ENCODE results near the gene SIGMAR1.

The SIGMAR1 gene

DNA sequence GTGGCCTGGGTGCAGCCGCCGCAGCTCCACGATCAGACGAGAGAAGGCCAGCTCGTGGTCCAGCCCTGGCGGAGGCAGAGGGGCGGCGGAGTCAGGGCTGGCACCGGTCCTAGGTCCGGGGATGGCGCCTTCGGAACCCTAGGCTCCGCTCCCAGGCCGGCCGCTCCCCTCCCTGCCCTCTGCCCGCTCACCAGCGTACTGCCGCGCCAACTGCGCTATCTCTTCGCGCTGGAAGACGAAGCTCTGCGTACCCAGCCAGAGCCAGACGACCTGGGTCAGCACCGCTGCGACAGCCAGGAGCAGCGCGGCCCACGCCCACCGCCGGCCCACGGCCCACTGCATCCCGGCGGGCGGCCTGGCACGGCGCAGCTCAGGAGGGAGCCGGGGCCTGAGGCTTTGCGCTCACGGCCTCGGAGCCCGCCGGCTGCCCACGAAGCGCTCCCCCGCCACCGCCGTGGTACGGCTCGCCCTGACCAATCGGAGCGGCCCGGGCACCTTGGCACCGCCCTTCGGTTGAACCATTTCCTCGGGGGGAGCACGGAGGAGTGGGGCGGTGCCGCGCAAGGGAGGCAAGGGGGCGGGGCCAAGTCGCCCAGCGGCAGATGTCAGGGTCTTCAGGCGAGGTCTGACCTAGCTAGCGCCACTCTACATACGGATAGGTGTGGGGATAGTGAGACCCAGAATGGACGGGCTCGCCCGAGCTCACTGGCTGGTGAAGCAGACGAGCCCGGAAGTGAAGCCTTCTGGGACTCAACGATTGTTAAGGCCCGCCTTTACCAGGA lies at the start of gene SIGMAR1:
Gene SIGMAR1 (minus strand): TSS at position 432 of the 782 bp plus-strand sequence. CDS start 90 bp downstream, at position 342.
- DNase-seq: peak; percentile 76

DNA sequence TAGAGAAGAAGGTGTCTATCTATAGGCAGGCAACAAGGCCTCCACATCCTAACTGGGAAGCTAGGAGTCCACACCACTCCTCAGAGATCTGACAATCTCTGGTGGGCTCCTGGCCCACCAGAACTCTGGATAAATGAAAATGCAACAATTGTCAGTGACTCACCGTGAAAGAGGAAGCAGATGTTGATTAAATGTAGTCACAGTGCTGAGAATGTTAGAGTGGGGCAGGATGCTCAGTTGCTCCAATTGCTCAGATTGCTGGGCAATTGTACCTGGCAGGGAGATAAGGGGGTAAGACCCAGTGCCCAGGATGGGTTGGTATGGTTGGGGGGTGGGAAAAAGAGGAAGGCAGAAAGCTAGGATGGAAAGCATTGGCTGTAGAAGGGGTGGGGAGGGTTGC lies 49.1 kb upstream of the SIGMAR1 start:
- DNase-seq: no peak

DNA sequence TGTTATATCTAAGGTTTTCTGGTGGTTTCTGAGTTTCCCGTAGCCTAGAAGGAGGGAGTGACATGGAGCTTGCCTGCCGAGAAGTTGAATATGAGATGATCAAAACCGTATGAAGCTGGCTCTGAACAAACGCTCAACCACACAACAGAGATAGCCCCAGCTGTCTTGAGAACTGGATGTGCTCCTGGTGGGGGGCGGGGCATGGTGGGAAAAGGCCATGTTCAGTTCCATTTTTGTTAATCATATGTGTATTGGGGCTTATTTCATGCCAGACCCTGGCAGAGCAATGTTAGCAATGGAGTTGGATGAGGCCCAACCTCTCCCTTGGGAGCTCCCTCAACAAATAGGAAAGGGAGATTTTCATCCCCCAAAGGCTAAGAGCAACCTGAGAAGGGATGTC lies 48.6 kb upstream of the SIGMAR1 start:
- no peak for DNase-seq

DNA sequence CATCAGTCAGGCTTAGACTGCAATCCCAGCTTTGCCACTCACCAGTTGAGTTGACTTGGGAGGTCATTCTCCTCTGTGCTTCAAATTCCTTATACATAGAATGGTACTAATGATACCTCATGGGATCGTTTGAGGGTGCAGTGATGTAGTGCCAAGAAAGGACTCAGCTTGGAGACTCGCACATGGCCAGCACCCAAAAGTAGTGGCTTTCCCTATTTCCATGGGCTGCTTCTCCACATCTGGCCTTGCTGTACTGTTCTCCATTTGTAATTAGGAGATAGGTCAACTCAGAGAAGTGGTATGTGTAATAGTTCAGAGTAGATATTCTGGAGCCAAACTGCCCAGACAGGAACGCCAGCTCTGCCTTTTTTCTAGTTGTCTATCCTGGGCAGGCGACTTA lies 48.0 kb upstream of the SIGMAR1 start:
- no peak for DNase-seq

DNA sequence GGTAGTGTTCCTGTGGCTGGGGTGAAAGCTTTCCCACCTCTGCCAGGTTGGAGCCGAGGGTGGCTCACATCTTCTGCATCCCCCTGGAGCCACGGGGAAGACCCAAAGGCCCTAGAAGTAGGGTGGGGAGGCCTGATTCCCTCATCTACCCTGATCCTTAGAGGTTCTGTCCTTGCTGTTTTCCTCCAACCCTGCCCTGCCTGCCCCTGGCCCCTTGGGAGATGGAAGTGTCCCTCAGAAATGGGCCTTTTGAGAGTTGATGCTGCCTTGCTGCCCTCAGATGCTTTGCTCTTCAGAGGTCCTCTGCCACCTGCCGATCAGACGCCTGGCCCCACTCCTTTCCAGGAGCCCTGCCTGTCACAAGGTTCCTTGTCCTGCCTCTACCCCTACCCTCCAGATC lies 47.2 kb upstream of the SIGMAR1 start:
- DNase-seq: no peak

DNA sequence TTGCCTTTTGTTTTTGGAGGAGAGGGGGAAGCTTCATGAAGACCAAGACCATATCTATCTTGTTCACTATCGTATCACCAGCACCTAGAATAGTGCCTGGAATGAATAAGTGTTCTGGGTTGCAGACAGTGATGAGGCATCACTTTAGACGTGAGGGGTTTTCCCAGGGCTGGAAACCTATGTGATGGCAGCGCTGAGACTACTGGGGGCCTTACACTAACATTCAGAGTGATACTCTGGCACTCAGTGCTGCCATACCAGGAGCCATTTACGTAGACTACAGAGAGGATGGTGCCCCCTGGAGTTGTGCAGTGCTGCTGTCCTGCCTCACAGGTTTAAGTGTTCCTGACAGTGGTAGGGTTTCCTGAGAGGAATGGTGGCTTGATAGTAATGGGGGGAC lies 46.6 kb upstream of the SIGMAR1 start:
- DNase-seq: no peak

DNA sequence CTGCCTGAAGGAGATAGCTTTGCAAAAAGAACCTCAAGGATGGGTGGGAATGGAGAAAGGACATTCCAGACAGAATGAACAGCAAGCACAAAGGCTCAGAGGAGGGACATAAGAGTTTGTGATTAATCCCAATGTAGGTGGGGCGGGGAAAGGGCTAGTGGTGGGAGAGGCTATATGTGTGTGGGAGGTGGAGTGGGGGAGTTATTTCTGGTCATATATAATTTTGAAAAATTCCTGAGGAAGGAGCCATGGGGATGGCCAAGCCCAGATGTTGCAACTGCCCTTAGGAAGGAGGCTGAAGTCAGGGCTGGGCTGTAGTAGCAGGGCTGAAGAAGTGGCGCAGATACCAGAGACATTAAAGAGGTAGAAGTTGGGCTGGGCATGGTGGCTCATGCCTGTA lies 38.3 kb upstream of the SIGMAR1 start:
- no peak for DNase-seq

DNA sequence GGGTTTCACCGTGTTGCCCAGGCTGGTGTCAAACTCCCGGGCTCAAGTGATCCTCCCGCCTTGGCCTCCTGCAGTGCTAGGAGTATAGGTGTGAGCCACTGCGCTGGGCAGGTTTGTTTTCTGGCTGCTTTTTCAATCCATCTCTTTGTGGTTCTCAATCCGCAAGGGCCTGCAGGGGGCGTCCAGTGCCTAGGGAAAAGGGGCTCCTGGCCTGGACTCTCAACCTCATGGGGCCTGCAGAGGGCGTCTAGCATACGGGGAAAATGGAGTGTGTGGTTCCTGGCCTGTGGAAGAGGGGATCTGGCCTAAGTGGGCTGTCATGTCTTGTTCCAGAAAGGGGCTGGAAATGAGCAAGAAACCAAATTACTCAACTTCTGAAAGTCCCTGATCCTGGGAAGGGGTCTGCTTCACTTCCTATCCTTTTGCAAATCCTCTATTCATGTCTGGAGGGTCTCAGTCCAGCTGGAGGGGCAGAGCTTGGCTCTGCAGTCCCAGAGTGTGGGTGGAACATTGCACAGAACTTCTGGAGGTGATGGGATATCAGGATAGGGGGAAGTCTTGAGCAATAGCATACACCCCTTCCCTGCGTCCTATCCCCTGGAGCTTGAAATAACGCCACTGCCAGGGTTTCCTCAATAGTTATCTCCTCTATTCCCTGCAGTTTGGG lies 37.6 kb upstream of the SIGMAR1 start:
- DNase-seq: peak; percentile 21

DNA sequence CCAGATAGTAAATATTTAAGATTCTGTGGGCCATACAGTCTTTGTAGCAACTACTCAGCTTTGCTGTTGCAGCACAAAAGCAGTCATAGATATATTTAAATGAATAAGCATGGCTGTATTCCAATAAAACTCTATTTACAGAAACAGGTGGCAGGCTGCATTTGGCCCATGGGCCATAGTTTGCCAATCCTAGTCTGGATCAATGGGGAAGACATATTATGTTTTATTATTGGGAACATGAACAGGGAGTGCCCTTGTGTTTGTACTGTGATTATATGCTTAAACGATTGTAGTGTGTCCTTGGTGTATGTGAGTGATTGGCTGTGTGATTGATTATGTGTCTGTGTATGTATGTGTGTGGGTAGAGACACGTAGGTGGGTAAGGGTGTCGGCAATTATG lies 36.9 kb upstream of the SIGMAR1 start:
- DNase-seq: no peak

DNA sequence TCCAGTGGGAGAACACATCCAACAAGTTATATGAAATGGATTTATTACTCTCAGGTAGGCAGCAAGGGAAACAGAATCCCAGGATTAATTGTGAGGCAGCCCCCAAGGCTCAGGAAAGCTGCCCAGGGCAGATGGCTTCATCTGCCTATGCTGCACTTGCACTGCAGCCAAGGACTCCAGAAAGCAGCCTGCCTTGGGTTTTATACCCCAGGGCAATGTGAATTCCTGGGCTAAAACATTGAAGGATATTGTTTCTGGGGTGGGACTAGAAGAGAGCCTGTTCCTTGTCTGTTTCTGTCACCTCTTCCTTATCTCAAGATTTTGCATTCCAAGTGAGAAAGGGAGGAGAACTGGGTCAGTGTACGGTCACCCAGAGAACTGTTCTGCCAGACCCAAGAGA lies 33.7 kb upstream of the SIGMAR1 start:
- DNase-seq: no peak

DNA sequence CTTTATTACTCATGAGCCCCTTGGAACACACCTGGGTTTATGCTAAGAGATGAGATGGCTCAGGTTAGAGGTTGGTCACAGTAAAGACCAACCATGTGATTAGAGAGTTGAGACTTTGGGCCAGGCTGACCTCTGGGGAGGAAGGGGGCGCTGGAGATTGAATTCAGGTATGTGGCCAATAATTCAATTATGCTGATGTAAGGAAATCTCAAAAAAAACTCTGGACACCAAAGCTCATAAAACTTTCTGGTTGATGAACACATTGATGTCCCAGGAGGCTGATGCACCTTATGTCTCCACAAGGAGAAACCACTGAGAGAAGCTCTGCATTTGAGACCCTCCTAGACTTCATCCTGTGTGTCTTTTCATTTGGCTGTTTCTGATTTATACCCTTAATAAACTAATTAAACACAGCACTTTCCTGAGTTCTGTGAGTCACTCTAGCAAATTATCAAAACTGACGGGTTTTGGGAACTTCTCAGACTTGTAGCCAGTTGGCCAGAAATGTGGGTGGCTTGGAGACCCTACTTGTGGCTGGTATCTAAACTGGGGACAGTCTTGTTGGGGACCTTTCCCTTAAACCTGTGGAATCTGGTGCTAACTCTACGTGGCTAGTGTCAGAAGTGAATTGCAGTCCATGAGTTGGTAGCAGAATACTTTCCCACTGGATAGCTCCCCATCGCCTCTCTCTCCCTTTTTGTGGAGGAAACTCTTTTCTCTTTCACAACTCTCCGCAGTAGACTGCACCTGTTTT lies 32.4 kb upstream of the SIGMAR1 start:
- no peak for DNase-seq

DNA sequence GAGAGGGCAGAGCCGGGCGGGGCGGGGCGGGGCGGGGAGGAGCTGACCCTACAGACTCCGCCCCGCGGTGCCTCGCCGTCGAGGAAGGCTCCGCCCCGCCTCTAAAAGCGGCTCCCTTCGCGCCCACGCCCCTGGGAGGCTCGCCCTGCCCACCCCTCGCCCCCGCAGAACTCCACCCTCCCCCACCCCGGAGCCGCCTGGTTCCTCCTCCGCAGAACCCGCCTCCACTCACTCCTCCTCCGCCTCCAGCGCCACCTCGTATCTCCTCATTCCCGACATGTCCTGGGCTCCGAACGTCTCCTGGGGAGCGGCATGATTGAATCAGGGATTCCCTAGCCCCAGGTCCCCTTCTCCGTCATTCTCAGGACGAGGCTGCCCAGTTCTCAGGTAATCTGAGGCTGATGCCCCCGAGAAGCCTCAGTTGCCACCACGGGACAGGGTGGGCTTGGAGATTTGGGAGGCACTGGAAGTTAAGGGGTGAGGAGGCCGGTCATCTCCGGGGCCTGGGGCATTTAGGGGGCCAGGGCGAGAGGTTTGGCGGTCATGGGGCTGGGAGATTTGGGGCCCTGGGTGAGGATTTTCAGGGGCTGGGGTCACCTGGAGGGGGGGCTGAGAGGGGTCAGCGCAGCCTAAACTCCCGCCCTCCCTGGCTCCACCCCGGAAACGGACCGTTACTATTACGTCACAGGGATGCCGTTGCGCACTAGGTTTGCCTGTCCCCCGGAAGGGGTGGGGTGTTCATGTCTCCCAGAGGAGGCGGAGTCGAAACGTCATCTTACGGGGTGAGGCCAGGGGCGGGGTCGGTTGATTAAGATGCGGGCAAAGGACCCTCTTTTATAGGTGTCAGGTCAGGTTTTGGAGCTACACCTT lies 28.0 kb upstream of the SIGMAR1 start:
- peak; percentile 87 for DNase-seq

DNA sequence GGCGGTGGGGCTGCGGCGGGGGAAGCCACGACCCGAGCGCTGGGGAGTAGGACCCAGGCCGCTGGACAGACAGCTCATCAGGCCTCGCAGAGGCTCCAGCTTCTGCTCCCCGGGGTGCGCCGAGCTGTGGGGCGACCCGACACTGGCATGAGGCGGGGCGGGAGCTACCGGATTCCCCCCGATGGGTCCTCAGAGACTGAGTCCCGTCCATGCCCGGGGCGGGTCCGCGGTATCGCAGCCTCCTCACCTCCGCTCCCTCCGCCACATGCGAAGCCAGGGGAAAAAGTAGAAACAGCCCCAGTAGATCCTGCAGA lies 27.4 kb upstream of the SIGMAR1 start:
- DNase-seq: no peak

DNA sequence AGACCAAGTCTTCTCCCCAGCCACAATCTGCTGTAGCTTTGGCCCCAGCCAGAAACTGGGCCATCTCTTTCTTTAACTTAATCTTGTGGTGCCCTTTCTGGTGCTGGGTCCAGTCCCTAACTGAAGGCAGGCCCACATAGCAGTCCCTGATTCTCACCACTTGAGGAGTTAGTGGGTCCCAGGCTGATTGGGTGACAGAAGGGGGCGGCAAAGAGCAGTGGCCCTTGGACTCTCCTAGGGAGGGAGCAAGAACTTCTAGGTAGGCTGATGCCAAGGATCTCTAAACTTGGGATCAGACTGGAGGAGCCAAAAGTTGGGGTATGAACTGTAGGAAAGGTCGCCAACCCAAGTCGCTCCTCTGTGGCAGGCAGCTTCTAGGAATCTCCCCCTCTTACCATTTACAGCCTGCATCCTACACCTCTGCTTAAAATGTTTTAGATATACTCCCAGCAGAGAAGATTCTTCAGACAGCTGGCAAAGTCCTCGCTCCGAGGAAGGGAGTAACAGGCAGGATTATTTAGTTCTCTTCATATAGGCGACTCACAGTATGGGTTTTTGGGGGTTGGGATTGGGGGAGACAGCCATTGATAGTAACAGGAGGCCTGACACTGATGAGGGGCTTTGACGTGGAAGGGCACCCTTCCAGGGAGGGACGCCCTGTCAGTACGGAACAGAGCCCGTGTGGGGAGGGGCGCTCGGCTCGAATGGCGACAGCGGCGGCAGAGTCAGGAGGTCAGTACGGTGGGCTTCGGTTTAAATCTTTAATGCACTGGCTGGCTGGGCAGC lies 26.9 kb upstream of the SIGMAR1 start:
- DNase-seq: no peak

DNA sequence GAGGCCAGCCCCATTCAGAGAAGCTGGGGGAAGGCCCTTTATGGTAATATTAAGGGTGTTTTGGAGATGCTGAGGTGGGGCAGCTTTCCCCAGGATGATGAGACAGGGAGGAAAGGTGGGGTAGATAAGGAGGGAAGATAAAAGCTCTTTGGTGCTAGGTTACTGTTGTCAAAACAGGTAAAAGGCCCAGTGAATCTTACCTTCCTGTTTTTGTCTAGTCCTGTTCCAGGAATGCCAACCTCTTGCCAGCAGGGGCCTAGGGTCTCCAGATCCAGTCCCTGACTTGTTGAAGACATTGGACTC lies 25.7 kb upstream of the SIGMAR1 start:
- DNase-seq: no peak

DNA sequence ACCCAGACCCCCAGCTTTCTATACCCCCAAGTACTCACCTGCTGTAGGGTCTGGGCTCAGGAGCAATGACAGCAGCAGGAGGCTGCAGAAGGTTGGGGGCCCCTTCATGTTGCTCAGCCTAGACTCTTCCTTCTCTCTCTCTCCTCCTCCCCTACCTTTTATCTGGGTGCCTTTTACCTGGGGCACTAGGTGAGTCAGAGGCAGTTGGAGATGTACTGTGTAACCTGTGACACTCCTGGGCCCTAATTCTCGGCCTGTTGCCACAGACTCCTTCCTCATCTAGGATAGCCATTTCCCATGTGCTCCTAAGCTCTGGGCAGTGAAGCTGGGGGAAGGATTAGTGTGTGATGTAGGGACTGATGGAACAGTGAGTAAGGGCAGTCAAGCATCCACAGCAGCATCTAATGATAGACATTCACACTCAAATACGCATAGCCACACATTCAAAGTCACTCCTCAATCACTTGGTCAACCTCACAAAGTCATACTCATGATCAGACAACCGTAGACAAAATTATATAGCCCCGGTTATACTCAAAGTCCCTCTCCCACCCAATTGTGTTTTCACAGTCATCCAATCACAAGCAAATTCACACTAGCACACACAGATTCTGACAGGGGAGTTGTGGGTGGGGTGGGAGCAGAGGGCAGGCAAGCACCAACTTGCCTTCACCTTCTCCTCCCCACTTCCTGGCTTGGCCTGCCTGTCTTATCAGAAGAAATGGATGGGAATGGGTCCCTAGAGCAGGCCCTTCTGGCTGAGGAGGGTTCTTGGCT lies 25.1 kb upstream of the SIGMAR1 start, which contains the start of gene CCL27:
Gene CCL27 (minus strand): TSS at position 132 of the 777 bp plus-strand sequence. CDS start 24 bp downstream, at position 108.
- DNase-seq: no peak

DNA sequence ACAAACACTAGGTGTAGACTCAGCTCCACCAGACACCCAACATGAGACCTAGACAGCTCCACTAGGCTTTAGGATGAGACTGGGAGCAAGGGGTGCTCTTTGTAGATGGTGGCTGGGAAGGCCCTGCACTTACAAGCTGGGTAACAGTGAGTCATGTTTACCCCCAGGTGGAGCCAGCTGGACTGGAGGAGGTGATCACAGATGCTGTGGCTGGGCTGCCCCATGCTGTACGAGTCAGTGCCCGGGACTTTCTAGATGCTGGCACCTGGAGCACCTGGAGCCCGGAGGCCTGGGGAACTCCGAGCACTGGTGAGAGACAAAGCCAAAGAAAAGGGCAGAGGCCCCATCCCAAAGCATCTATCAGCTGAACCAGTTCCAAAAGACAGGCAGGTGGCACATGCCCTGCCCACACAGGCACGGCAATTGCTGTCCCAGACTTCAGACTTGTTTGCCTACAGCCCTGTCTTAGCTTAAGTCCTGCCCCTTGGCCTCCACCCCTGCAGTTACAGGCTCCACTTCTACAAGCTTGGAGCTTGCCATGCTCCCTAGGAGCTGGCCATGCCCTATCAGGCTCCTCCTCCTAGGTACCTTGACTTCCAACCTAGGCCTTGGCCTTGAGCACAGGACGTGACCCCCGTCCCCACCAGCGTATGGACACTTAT lies 22.1 kb upstream of the SIGMAR1 start:
- no peak for DNase-seq

DNA sequence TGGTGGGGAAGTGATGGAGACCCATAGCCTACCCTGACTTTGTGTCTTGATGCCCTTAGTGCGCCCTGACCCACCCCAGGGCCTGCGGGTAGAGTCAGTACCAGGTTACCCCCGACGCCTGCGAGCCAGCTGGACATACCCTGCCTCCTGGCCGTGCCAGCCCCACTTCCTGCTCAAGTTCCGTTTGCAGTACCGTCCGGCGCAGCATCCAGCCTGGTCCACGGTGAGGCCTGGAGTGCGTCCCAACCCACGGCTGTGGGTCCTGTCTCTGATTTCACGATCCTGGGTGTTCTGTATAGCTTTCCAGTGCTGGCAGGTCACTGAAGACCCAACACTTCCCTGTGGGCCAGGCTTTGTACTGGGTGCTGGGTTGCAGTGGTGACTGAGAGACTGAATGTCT lies 20.9 kb upstream of the SIGMAR1 start:
- no peak for DNase-seq

DNA sequence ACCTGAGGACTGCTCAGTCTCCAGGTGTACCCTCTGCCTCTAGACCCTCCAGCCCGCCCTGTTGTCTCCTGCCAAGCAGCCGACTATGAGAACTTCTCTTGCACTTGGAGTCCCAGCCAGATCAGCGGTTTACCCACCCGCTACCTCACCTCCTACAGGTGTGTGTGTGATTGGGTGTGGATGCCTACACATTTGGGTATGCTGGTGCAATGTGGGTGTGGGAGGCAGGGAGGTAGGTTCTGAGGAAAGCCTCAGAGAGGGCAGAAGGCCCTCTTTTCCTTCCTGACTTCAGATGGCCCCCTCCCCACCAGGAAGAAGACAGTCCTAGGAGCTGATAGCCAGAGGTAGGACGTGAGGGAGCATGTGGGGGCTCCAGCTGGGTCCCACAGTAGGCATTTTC lies 19.4 kb upstream of the SIGMAR1 start:
- no peak for DNase-seq

DNA sequence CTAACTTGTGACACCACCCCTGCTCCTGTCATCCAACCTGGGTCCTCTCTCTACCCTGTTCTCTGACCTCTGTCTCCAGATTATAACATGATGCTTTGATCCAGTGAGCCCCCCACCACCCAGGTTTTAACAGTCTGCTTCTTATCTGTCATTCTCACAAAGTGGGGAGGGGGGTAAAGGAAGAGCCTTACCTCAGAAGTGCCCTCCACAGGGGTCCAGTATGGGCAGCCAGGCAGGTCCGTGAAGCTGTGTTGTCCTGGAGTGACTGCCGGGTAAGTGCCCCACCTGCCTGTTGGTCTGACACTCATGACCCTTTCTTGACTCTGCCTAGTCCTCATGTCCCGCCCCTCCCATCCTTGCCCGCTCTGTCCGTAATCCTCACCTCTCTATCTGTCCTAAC lies 17.8 kb upstream of the SIGMAR1 start:
- DNase-seq: no peak
